PFSK-1 (cell line): ENCODE results near the gene LRRC28.

Experiments
- FOXP2 ChIP-seq: optimal IDR thresholded peaks from 2 replicates; pipeline ENCODE3; 2011; ENCODE audit warnings: borderline replicate concordance, control low read depth, inconsistent platforms; ENCODE audit not compliant: insufficient read depth; ENCODE audit errors: extremely low read length, extremely low read depth
- POLR2AphosphoS5 ChIP-seq: IDR thresholded peaks from 2 replicates; pipeline ENCODE4 v1.6.1; 2012; ENCODE audit warnings: low read depth, mild to moderate bottlenecking, control low read depth, low read length, moderate library complexity
- REST ChIP-seq, 2 experiments: IDR thresholded peaks; 2 replicates each; pipeline versions ENCODE4 v1.6.1 to v1.8.0; 2011 to 2012; ENCODE audit warnings: low read depth in 2 of 2, low read length in 2 of 2, control low read depth in 1 of 2, inconsistent platforms in 1 of 2, mild to moderate bottlenecking in 1 of 2, moderate library complexity in 1 of 2; ENCODE audit not compliant: insufficient read depth in 1 of 2
- SIN3A ChIP-seq: IDR thresholded peaks from 2 replicates; pipeline ENCODE4 v1.6.1; 2012; ENCODE audit warnings: mild to moderate bottlenecking, low read length, moderate library complexity, borderline replicate concordance; ENCODE audit not compliant: insufficient read depth
- TAF1 ChIP-seq: IDR thresholded peaks from 2 replicates; pipeline ENCODE4 v1.6.1; 2012; ENCODE audit warnings: low read length, control low read depth, borderline replicate concordance; ENCODE audit not compliant: insufficient read depth

The LRRC28 gene

GRCh38 chr15:99279827-99280226, 28.5 kb downstream of the LRRC28 start:
- no peak for TF ChIP-seq TAF1
- TF ChIP-seq SIN3A, result no peak
- no peak for TF ChIP-seq FOXP2
- TF ChIP-seq POLR2AphosphoS5, result no peak
- TF ChIP-seq REST (IDR thresholded peaks at IDR 0.05; ENCODE audit: insufficient read depth in 1 of 2, low read depth in 2 of 2, low read length in 2 of 2), result no peak

GRCh38 chr15:99282121-99282520, 30.8 kb downstream of the LRRC28 start:
- TF ChIP-seq POLR2AphosphoS5 (no peak), FOXP2 (no peak), REST (IDR thresholded peaks at IDR 0.05; ENCODE audit: insufficient read depth in 1 of 2, low read depth in 2 of 2, low read length in 2 of 2) (no peak), SIN3A (no peak), TAF1 (no peak)

- no peak for TF ChIP-seq FOXP2
- no peak for TF ChIP-seq SIN3A
- no peak for TF ChIP-seq TAF1
- TF ChIP-seq REST (IDR thresholded peaks at IDR 0.05; ENCODE audit: insufficient read depth in 1 of 2, low read depth in 2 of 2, low read length in 2 of 2), result no peak
- TF ChIP-seq POLR2AphosphoS5, result no peak
These were observed 31.3 kb downstream of the LRRC28 start for GRCh38 chr15:99282586-99282985.

GRCh38 chr15:99283717-99284116, 32.4 kb downstream of the LRRC28 start:
- no peak for TF ChIP-seq TAF1
- no peak for TF ChIP-seq FOXP2
- TF ChIP-seq REST (IDR thresholded peaks at IDR 0.05; ENCODE audit: insufficient read depth in 1 of 2, low read depth in 2 of 2, low read length in 2 of 2), result no peak
- no peak for TF ChIP-seq POLR2AphosphoS5
- no peak for TF ChIP-seq SIN3A

- TF ChIP-seq FOXP2 (no peak), TAF1 (no peak), SIN3A (no peak), REST (IDR thresholded peaks at IDR 0.05; ENCODE audit: insufficient read depth in 1 of 2, low read depth in 2 of 2, low read length in 2 of 2) (no peak), POLR2AphosphoS5 (no peak)
These were observed 40.4 kb downstream of the LRRC28 start for GRCh38 chr15:99291643-99292042.
